ENCODE data around the gene KIZ. TPM values are rescaled to one million over a fixed set of nuclear protein-coding genes. Genes with fewer than 3 reads are reported as not detected.

KIZ gene
- total and polyA plus RNA-seq, 2 experiments from 2014 or later = 13.5 to 15.4 TPM

GRCh38 chr20:21105429-21106170 lies 20.3 kb upstream of the KIZ start:
- H3K9me3 ChIP-seq (ENCODE audit: low read depth) = no peaks in the 10 kb centered on the region
- peaks cover 96% of the 10 kb centered on the region for H3K27me3 ChIP-seq
- H3K36me3 ChIP-seq (replicated peaks; ENCODE audit: insufficient read depth, low read depth) = no peaks in the 10 kb centered on the region
- H3K9me2 ChIP-seq (replicated peaks; ENCODE audit: insufficient read depth) = no peaks in the 10 kb centered on the region
- no peaks in the 10 kb centered on the region for H4K20me1 ChIP-seq (ENCODE audit: insufficient read depth, poor library complexity, severe bottlenecking)
- peak; percentile 57 for TF ChIP-seq EZH2phosphoT487 (IDR thresholded peaks at IDR 0.05; ENCODE audit: low read depth, severe bottlenecking, unreplicated experiment)
- TF ChIP-seq CTCF (IDR thresholded peaks at IDR 0.05; ENCODE audit: poor library complexity) = no peak
- peak; percentile 98 for TF ChIP-seq EZH2 (IDR thresholded peaks at IDR 0.05; ENCODE audit: borderline replicate concordance)
- 1% methylated on average over 41 of the region's 50 CpGs for WGBS (ENCODE audit: low lambda C conversion rate, missing lambda C conversion rate)
- H3K4me2 ChIP-seq = peak overlapping the region; percentile 72
- no peak overlapping the region for H3K4me3 ChIP-seq
- peak overlapping the region; percentile 31 for H2AFZ ChIP-seq
- H3K4me1 ChIP-seq (ENCODE audit: insufficient read depth) = peaks cover 24% of the 10 kb centered on the region
- DNase-seq (ENCODE audit: low spot score) = no peak
- no peaks in the 10 kb centered on the region for H3K79me2 ChIP-seq
- no peak overlapping the region for H3K27ac ChIP-seq

- Histone ChIP-seq H3K79me2 (no peaks in the 10 kb centered on the region), H3K4me2 (peak within 1 kb of the TSS; percentile 72), H4K20me1 (ENCODE audit: insufficient read depth, poor library complexity, severe bottlenecking) (no peaks in the 10 kb centered on the region), H3K27ac (no peak within 1 kb of the TSS), H2AFZ (peak within 1 kb of the TSS; percentile 31), H3K4me1 (ENCODE audit: insufficient read depth) (peaks cover 16% of the 10 kb centered on the region), H3K36me3 (replicated peaks; ENCODE audit: insufficient read depth, low read depth) (no peaks in the 10 kb centered on the region), H3K9me2 (replicated peaks; ENCODE audit: insufficient read depth) (no peaks in the 10 kb centered on the region), H3K9me3 (ENCODE audit: low read depth) (no peaks in the 10 kb centered on the region), H3K27me3 (peaks cover 96% of the 10 kb centered on the region), H3K4me3 (no peak within 1 kb of the TSS)
- DNase-seq (ENCODE audit: low spot score) = no peak
- TF ChIP-seq EZH2 (IDR thresholded peaks at IDR 0.05; ENCODE audit: borderline replicate concordance) = peak; percentile 87
- no peak for TF ChIP-seq EZH2phosphoT487 (IDR thresholded peaks at IDR 0.05; ENCODE audit: low read depth, severe bottlenecking, unreplicated experiment)
- TF ChIP-seq CTCF (IDR thresholded peaks at IDR 0.05; ENCODE audit: poor library complexity) = no peak
- 8% methylated on average over 39 of the region's 43 CpGs for WGBS (ENCODE audit: low lambda C conversion rate, missing lambda C conversion rate)
Observed at GRCh38 chr20:21106171-21107017, 19.5 kb upstream of the KIZ start, which contains the start of gene LINC00237. Gene LINC00237, minus strand, starts transcription at chr20:21106358.

- no peak overlapping the region for H3K4me3 ChIP-seq
- H4K20me1 ChIP-seq (ENCODE audit: insufficient read depth, poor library complexity, severe bottlenecking) = no peaks in the 10 kb centered on the region
- no peaks in the 10 kb centered on the region for H3K9me2 ChIP-seq (replicated peaks; ENCODE audit: insufficient read depth)
- H3K79me2 ChIP-seq = no peaks in the 10 kb centered on the region
- H3K4me2 ChIP-seq = no peak overlapping the region
- peaks cover 83% of the 10 kb centered on the region for H3K27me3 ChIP-seq
- TF ChIP-seq EZH2phosphoT487 (IDR thresholded peaks at IDR 0.05; ENCODE audit: low read depth, severe bottlenecking, unreplicated experiment) (no peak), EZH2 (IDR thresholded peaks at IDR 0.05; ENCODE audit: borderline replicate concordance) (no peak), CTCF (IDR thresholded peaks at IDR 0.05; ENCODE audit: poor library complexity) (no peak)
- 80% methylated on average over 2 of the region's 2 CpGs for WGBS (ENCODE audit: low lambda C conversion rate, missing lambda C conversion rate)
- no peaks in the 10 kb centered on the region for H3K36me3 ChIP-seq (replicated peaks; ENCODE audit: insufficient read depth, low read depth)
- no peak for DNase-seq (ENCODE audit: low spot score)
- no peaks in the 10 kb centered on the region for H3K4me1 ChIP-seq (ENCODE audit: insufficient read depth)
- no peak overlapping the region for H2AFZ ChIP-seq
- H3K27ac ChIP-seq = no peak overlapping the region
- H3K9me3 ChIP-seq (ENCODE audit: low read depth) = no peaks in the 10 kb centered on the region
Observed at GRCh38 chr20:21109144-21109543, 16.7 kb upstream of the KIZ start.
